CD4-positive, alpha-beta T cell (primary cell): ENCODE data around the gene HYDIN. TPM values are rescaled to one million over a fixed set of nuclear protein-coding genes. Genes with fewer than 3 reads are reported as not detected.
"Not testable (repeated sequence)": the region's sequence is repeated elsewhere in the genome, so short reads cannot be mapped to it uniquely, and the experiment has no call there.

Source experiments
- ATAC-seq: fragments of 200-7000 bp; cut with Tn5 transposase; one replicate; pipeline ENCODE4 v1.10.0; 2022; ENCODE audit warnings: mild to moderate bottlenecking; ENCODE audit not compliant: poor library complexity
- CTCF ChIA-PET: fragments of 350-600 bp; sonication (Branson Sonifier 250); formaldehyde crosslinking; loops from one replicate; lab custom pipeline; 2021; ENCODE audit warnings: antibody characterized with exemption, inconsistent platforms; lab: Charles Lee
- POLR2A ChIA-PET: fragments of 350-600 bp; sonication (Branson Sonifier 250); formaldehyde crosslinking; loops from one replicate; lab custom pipeline; 2021; ENCODE audit warnings: antibody characterized with exemption, inconsistent platforms; lab: Charles Lee
- DNase-seq, 14 experiments: peaks; one replicate each; pipeline ENCODE4 v3.0.0-alpha.2; 2013 to 2020; ENCODE audit warnings: mixed read lengths in 2 of 14
- H3K27ac ChIP-seq, 2 donors: one replicate each; pipeline versions ENCODE4 v1.5.1 to v1.7.0; 2013; ENCODE audit warnings: low read length in 2 of 2, low read depth in 1 of 2, mild to moderate bottlenecking in 1 of 2
- H3K27me3 ChIP-seq, 2 experiments: 1 replicate in 1 of 2; 2 replicates in 1 of 2; pipeline versions ENCODE4 v1.6.1 to v1.7.0; 2013; ENCODE audit warnings: low read length in 2 of 2, control low read depth in 1 of 2, mild to moderate bottlenecking in 1 of 2, moderate library complexity in 1 of 2; ENCODE audit not compliant: insufficient read depth in 2 of 2, control insufficient read depth in 1 of 2
- H3K36me3 ChIP-seq: one replicate; pipeline ENCODE4 v1.6.1; 2013; ENCODE audit warnings: low read length, control low read depth; ENCODE audit not compliant: insufficient read depth
- H3K4me1 ChIP-seq: one replicate; pipeline ENCODE4 v1.6.1; 2013; ENCODE audit warnings: low read length, control low read depth; ENCODE audit not compliant: insufficient read depth
- H3K4me3 ChIP-seq: one replicate; pipeline ENCODE4 v1.5.1; 2013; ENCODE audit warnings: mild to moderate bottlenecking, low read length, moderate library complexity
- H3K9me3 ChIP-seq, 2 experiments: 1 replicate in 1 of 2; 2 replicates in 1 of 2; pipeline versions ENCODE4 v1.6.1 to v1.7.0; 2013; ENCODE audit warnings: low read length in 2 of 2, mild to moderate bottlenecking in 2 of 2, control low read depth in 1 of 2, moderate library complexity in 1 of 2; ENCODE audit not compliant: control insufficient read depth in 1 of 2, insufficient read depth in 1 of 2
- H3K27ac Mint-ChIP-seq: one replicate; pipeline ENCODE4 v1.8.0; 2020; ENCODE audit warnings: mixed read lengths
- H3K27me3 Mint-ChIP-seq: one replicate; pipeline ENCODE4 v1.8.0; 2021; ENCODE audit warnings: mixed read lengths
- H3K36me3 Mint-ChIP-seq: one replicate; pipeline ENCODE4 v1.8.0; 2021; ENCODE audit warnings: low read depth, mixed read lengths
- H3K4me1 Mint-ChIP-seq: one replicate; pipeline ENCODE4 v1.8.0; 2021; ENCODE audit warnings: low read depth, mixed read lengths
- H3K4me3 Mint-ChIP-seq: one replicate; pipeline ENCODE4 v1.8.0; 2020; ENCODE audit warnings: mild to moderate bottlenecking, mixed read lengths
- H3K9me3 Mint-ChIP-seq: one replicate; pipeline ENCODE4 v1.8.0; 2020; ENCODE audit warnings: mixed read lengths
- intact Hi-C, 2 experiments: fragments of 100-400 bp; cut with DNase I in 1 of 2; cut with micrococcal nuclease in 1 of 2; formaldehyde crosslinking; loops; one replicate each; pipeline versions ENCODE4 v1.15.1 to v1.9.0; 2023 to 2025; cut with DNase I, micrococcal nuclease
- total RNA-seq, 174 experiments: library from RNA in 2 of 174; stranded (reverse) in 2 of 174; gene quantifications; one replicate each; pipeline ENCODE4 v1.2.3 and lab custom pipeline; 2021 to 2026
- TF ChIP-seq, protein P1 (sequence below): fragments of 200-600 bp; IDR thresholded peaks from one replicate; pipeline ENCODE4 v1.8.0; 2022; ENCODE audit warnings: antibody characterized with exemption, mild to moderate bottlenecking

HYDIN gene
- total RNA-seq, 2 experiments from 2014 or later, result not detected

DNA sequence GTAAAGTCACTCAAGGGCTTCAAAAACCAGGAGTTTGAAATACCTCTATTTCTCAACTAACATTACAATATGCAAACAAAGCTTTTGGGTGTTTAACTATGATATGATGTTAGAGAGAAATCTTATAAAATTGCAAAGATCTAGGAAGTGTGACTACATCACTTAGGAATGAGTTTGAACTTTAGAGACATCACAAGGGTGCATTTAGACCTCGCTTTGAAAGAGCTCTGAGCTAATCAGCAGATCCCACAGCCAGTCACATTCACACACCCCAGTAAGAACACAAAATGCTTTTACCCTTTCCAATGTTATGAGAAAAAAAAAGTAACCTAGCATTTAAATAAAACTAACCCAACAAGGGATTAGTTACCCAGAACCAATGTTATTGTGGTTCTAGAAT, 45.2 kb downstream of the HYDIN start:
- H3K36me3 ChIP-seq, result no peaks in the 10 kb centered on the region
- H3K9me3 Mint-ChIP-seq, result no peaks in the 10 kb centered on the region
- intact Hi-C loops, result no loop called here
- no peak for DNase-seq
- peaks cover 0 to 5% of the 10 kb centered on the region in 2 experiments for H3K27me3 ChIP-seq
- no peak overlapping the region for H3K27ac ChIP-seq
- CTCF ChIA-PET, result no interaction called here
- no peak overlapping the region for H3K27ac Mint-ChIP-seq
- no peaks in the 10 kb centered on the region for H3K4me1 Mint-ChIP-seq
- TF ChIP-seq, protein P1, sequence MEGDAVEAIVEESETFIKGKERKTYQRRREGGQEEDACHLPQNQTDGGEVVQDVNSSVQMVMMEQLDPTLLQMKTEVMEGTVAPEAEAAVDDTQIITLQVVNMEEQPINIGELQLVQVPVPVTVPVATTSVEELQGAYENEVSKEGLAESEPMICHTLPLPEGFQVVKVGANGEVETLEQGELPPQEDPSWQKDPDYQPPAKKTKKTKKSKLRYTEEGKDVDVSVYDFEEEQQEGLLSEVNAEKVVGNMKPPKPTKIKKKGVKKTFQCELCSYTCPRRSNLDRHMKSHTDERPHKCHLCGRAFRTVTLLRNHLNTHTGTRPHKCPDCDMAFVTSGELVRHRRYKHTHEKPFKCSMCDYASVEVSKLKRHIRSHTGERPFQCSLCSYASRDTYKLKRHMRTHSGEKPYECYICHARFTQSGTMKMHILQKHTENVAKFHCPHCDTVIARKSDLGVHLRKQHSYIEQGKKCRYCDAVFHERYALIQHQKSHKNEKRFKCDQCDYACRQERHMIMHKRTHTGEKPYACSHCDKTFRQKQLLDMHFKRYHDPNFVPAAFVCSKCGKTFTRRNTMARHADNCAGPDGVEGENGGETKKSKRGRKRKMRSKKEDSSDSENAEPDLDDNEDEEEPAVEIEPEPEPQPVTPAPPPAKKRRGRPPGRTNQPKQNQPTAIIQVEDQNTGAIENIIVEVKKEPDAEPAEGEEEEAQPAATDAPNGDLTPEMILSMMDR, result no peak
- POLR2A ChIA-PET, result no interaction called here
- H3K4me3 ChIP-seq, result no peak overlapping the region
- H3K9me3 ChIP-seq, result peaks cover 0 to 3% of the 10 kb centered on the region in 2 experiments
- no peak for ATAC-seq
- H3K27me3 Mint-ChIP-seq, result peaks cover 21% of the 10 kb centered on the region
- no peaks in the 10 kb centered on the region for H3K4me1 ChIP-seq
- no peaks in the 10 kb centered on the region for H3K36me3 Mint-ChIP-seq
- no peak overlapping the region for H3K4me3 Mint-ChIP-seq

DNA sequence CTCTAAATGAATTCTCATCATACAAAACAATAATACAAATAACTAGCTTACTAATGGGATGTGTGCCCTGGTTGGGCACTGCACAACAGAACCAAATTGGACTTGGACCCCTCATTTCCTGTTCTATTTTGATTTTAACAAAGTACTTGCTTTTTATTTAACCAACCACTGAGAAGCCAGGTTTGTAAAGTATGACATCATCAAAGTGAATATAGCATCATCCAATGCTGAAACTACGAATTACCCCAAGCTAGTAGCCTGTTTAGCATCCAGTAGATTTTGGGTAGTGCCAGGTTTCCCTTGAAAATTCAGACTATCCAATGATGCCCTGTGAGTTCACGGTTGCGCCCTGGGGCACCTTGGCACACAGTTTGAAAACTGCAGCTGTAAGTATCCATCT, 51.0 kb downstream of the HYDIN start:
- no peaks in the 10 kb centered on the region for H3K4me1 ChIP-seq
- intact Hi-C loops, result no loop called here
- Mint-ChIP-seq H3K4me1 (no peaks in the 10 kb centered on the region), H3K36me3 (no peaks in the 10 kb centered on the region), H3K27me3 (peaks cover 33% of the 10 kb centered on the region), H3K27ac (no peak overlapping the region), H3K4me3 (no peak overlapping the region), H3K9me3 (no peaks in the 10 kb centered on the region)
- no peak overlapping the region for H3K4me3 ChIP-seq
- no peaks in the 10 kb centered on the region for H3K9me3 ChIP-seq
- DNase-seq (no peak), ATAC-seq (no peak)
- ChIA-PET CTCF (no interaction called here), POLR2A (no interaction called here)
- peaks cover 3 to 7% of the 10 kb centered on the region in 2 experiments for H3K27me3 ChIP-seq
- no peak overlapping the region for H3K27ac ChIP-seq
- H3K36me3 ChIP-seq, result no peaks in the 10 kb centered on the region
- TF ChIP-seq, protein P1, result no peak

DNA sequence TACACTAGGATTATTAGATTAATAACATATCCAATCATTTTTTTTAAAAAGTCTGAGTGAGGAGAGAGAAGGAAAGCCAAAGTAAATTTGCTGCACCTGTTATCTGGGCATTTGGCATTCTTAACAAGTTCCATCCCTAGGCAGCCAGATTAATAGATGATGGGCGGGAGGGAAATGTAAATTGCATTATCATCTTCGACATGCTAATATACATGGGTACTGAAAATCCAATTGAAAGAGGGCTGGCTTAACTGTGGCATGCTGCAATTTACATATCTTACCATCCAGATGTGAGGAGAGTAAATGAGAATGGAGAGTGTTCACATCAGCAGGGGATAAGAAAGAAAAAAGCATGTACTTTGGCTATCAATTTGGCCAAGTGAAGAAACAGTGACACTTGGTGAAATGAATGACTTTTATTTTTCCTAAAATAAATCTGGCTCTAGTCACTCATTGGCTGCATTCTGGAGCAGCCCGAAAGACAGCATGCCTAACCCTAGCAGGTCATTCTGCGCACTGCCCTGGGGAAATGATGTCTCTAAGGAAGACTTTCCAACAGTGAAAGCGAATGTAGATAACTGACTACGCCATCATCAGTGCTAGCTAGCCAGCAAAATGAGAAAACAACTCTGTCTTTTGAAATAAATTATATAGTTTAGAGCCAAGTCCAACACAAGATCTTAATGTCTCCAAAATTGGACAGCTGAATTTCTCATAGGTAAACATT, 57.9 kb downstream of the HYDIN start:
- DNase-seq (no peak), ATAC-seq (no peak)
- no peak overlapping the region for H3K27ac ChIP-seq
- Mint-ChIP-seq H3K27me3 (peaks cover 16% of the 10 kb centered on the region), H3K9me3 (no peaks in the 10 kb centered on the region), H3K4me3 (no peak overlapping the region), H3K27ac (no peak overlapping the region), H3K36me3 (no peaks in the 10 kb centered on the region), H3K4me1 (no peaks in the 10 kb centered on the region)
- peaks cover 2 to 10% of the 10 kb centered on the region in 2 experiments for H3K27me3 ChIP-seq
- no peaks in the 10 kb centered on the region for H3K36me3 ChIP-seq
- POLR2A ChIA-PET, result no interaction called here
- no peaks in the 10 kb centered on the region for H3K9me3 ChIP-seq
- TF ChIP-seq, protein P1, result no peak
- intact Hi-C loops, result no loop called here
- CTCF ChIA-PET, result no interaction called here
- no peaks in the 10 kb centered on the region for H3K4me1 ChIP-seq
- H3K4me3 ChIP-seq, result no peak overlapping the region

DNA sequence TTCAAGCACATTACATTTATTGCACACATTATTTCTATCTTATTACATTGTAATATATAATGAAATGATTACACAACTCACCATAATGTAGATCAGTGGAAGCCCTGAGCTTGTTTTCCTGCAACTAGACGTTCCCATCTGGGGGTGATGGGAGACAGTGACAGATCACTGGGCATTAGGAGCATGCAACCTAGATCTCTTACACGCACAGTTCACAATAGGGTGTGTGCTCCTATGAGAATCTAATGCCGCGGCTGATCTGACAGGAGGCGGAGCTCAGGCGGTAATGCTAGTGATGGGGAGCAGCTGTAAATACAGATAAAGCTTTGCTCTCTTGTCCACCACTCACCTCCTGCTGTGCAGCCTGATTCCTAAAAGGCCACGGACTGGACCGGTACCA, 69.5 kb downstream of the HYDIN start:
- H3K4me1 ChIP-seq, CTCF ChIA-PET, H3K4me1 Mint-ChIP-seq, intact Hi-C loops, H3K36me3 Mint-ChIP-seq, ATAC-seq, H3K27me3 ChIP-seq, DNase-seq, H3K4me3 Mint-ChIP-seq, H3K9me3 Mint-ChIP-seq, H3K9me3 ChIP-seq, H3K27ac Mint-ChIP-seq, H3K27ac ChIP-seq, H3K4me3 ChIP-seq, H3K36me3 ChIP-seq, POLR2A ChIA-PET, H3K27me3 Mint-ChIP-seq: not testable (repeated sequence)

DNA sequence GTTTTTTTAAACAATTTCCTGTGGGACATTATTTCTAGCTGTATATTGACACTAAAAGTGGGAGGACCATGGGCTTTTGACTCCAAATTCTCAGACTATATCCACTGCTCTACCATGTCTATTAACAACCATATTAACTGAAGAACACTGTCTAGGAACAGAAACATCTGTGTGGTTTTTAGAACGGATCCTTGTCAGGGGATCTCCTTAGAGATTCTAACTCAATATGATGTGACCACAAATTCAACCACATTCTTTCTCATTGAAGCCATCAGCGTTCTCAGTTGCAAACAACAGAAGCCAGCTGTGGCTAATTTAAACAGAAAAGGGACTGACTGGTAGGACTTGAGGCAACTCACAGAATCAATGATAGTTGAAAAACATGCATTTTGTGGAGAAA, 73.2 kb downstream of the HYDIN start:
- H3K4me1 Mint-ChIP-seq, intact Hi-C loops, CTCF ChIA-PET, ATAC-seq, H3K4me3 ChIP-seq, H3K36me3 Mint-ChIP-seq, H3K36me3 ChIP-seq, H3K4me1 ChIP-seq, H3K4me3 Mint-ChIP-seq, H3K27me3 ChIP-seq, POLR2A ChIA-PET, DNase-seq, H3K27ac ChIP-seq, H3K27ac Mint-ChIP-seq, H3K9me3 Mint-ChIP-seq, H3K9me3 ChIP-seq, H3K27me3 Mint-ChIP-seq: not testable (repeated sequence)
